Neural progenitor cell (in vitro differentiated cells): ENCODE measurements around the gene GLOD4. TPM values are rescaled to one million over a fixed set of nuclear protein-coding genes. Genes with fewer than 3 reads are reported as not detected.

Experiments
- DNase-seq: peaks from one replicate; pipeline ENCODE4 v3.0.0-alpha.2; 2016; ENCODE audit warnings: low spot score
- H2AFZ ChIP-seq: fragments of 200-600 bp; sonication (generic); replicated peaks from 2 replicates; pipeline ENCODE4 v1.6.1; 2016; ENCODE audit warnings: antibody characterized with exemption
- H3F3A ChIP-seq: fragments of 200-600 bp; sonication (generic); 2 replicates; pipeline ENCODE4 v1.6.1; 2016; ENCODE audit warnings: antibody characterized with exemption, low read depth
- H3K27ac ChIP-seq: fragments of 200-600 bp; sonication (generic); 2 replicates; pipeline ENCODE4 v1.5.1; 2016; ENCODE audit warnings: mild to moderate bottlenecking
- H3K27me3 ChIP-seq: fragments of 200-600 bp; sonication (generic); 2 replicates; pipeline ENCODE4 v1.6.1; 2016; ENCODE audit warnings: mild to moderate bottlenecking, moderate library complexity
- H3K36me3 ChIP-seq: fragments of 200-600 bp; sonication (generic); 2 replicates; pipeline ENCODE4 v1.5.1; 2016
- H3K4me1 ChIP-seq: fragments of 200-600 bp; sonication (generic); 2 replicates; pipeline ENCODE4 v1.6.1; 2016; ENCODE audit warnings: mixed run types
- H3K4me2 ChIP-seq: fragments of 200-600 bp; sonication (generic); 2 replicates; pipeline ENCODE4 v1.6.1; 2016
- H3K4me3 ChIP-seq: fragments of 200-600 bp; sonication (generic); 2 replicates; pipeline ENCODE4 v1.5.1; 2016
- H3K79me2 ChIP-seq: fragments of 200-600 bp; sonication (generic); 2 replicates; pipeline ENCODE4 v1.6.1; 2016; ENCODE audit warnings: low read depth
- H3K9ac ChIP-seq: fragments of 200-600 bp; sonication (generic); 2 replicates; pipeline ENCODE4 v1.6.1; 2016
- H3K9me3 ChIP-seq: fragments of 200-600 bp; sonication (generic); 2 replicates; pipeline ENCODE4 v1.5.1; 2016; ENCODE audit warnings: low read depth
- H4K20me1 ChIP-seq: fragments of 200-600 bp; sonication (generic); 2 replicates; pipeline ENCODE4 v1.6.1; 2016; ENCODE audit warnings: low read depth
- H3K27ac Mint-ChIP-seq: 3 replicates; pipeline ENCODE4 v1.8.0; 2021; ENCODE audit warnings: mixed read lengths
- H3K27me3 Mint-ChIP-seq: 2 replicates; pipeline ENCODE4 v1.8.0; 2022; ENCODE audit warnings: low read depth, mild to moderate bottlenecking, inconsistent platforms, moderate library complexity, mixed read lengths; ENCODE audit not compliant: insufficient read depth
- H3K36me3 Mint-ChIP-seq: 3 replicates; pipeline ENCODE4 v1.8.0; 2021; ENCODE audit warnings: mixed read lengths
- H3K4me1 Mint-ChIP-seq: 3 replicates; pipeline ENCODE4 v1.8.0; 2021; ENCODE audit warnings: mixed read lengths
- H3K4me3 Mint-ChIP-seq: 3 replicates; pipeline ENCODE4 v1.8.0; 2021; ENCODE audit warnings: mild to moderate bottlenecking, moderate library complexity, mixed read lengths
- H3K9me3 Mint-ChIP-seq: 3 replicates; pipeline ENCODE4 v1.8.0; 2020; ENCODE audit warnings: mixed read lengths
- CTCF ChIP-seq: fragments of 200-600 bp; sonication (generic); IDR thresholded peaks from 2 replicates; pipeline ENCODE4 v1.5.1; 2017; ENCODE audit warnings: antibody characterized with exemption, mild to moderate bottlenecking
- EZH2 ChIP-seq: fragments of 200-600 bp; sonication (generic); IDR thresholded peaks from 2 replicates; pipeline ENCODE4 v1.6.1; 2017; ENCODE audit warnings: antibody characterized with exemption, mild to moderate bottlenecking, moderate library complexity
- EZH2phosphoT487 ChIP-seq: fragments of 200-600 bp; sonication (generic); IDR thresholded peaks from 2 replicates; pipeline ENCODE4 v1.6.1; 2017; ENCODE audit warnings: antibody characterized with exemption
- total RNA-seq: library from RNA; depleted of rRNA; stranded (reverse); fragments of >200 nt; gene quantifications from 2 replicates; pipeline ENCODE4 v1.2.3, GENCODE V29; 2015; ENCODE audit warnings: low replicate concordance

The GLOD4 gene
- total RNA-seq, 1 donor from 2014 or later, result 309 TPM

DNA sequence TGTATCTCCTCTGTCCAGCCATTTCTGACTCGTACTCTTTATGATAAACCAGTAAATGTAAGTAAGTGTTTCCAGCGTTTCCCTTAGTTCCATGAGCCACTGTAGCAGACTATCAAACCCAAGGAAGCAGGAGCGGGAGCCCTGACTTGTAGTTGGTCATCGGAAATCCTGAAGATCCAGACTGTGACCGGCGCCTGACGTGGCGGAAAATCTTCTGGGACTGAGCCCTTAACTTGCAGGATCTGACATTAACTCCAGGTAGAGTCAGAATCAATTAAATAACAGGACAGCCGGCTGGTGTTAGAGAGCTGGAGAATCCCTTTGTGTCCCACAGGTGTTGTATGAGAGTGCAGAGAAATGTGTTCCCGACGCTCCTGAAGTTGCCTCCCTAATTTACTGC is 4.0 kb downstream of the GLOD4 start:
- peaks cover 65% of the 10 kb centered on the region for H3K79me2 ChIP-seq
- H3F3A ChIP-seq, result peaks cover 25% of the 10 kb centered on the region
- no peak for TF ChIP-seq EZH2phosphoT487
- TF ChIP-seq CTCF, result no peak
- TF ChIP-seq EZH2, result no peak
- no peak overlapping the region for H3K27ac ChIP-seq
- H4K20me1 ChIP-seq, result peaks cover 9% of the 10 kb centered on the region
- H3K9ac ChIP-seq, result no peak overlapping the region
- Mint-ChIP-seq H3K36me3 (peaks cover 37% of the 10 kb centered on the region), H3K4me3 (no peak overlapping the region), H3K4me1 (peaks cover 27% of the 10 kb centered on the region), H3K9me3 (no peaks in the 10 kb centered on the region), H3K27me3 (peaks cover 3% of the 10 kb centered on the region), H3K27ac (no peak overlapping the region)
- H3K9me3 ChIP-seq, result no peaks in the 10 kb centered on the region
- H3K36me3 ChIP-seq, result peaks cover 3% of the 10 kb centered on the region
- DNase-seq, result no peak
- H3K27me3 ChIP-seq, result no peaks in the 10 kb centered on the region
- no peak overlapping the region for H3K4me3 ChIP-seq
- no peak overlapping the region for H2AFZ ChIP-seq
- no peak overlapping the region for H3K4me2 ChIP-seq
- peaks cover 23% of the 10 kb centered on the region for H3K4me1 ChIP-seq

- Mint-ChIP-seq H3K9me3 (no peaks in the 10 kb centered on the region), H3K4me3 (peak overlapping the region; percentile 39), H3K27ac (peak overlapping the region; percentile 94), H3K4me1 (peaks cover 25% of the 10 kb centered on the region), H3K27me3 (no peaks in the 10 kb centered on the region), H3K36me3 (peaks cover 52% of the 10 kb centered on the region)
- peaks cover 28% of the 10 kb centered on the region for H3K36me3 ChIP-seq
- DNase-seq, result no peak
- no peak overlapping the region for H2AFZ ChIP-seq
- H3K27me3 ChIP-seq, result no peaks in the 10 kb centered on the region
- no peaks in the 10 kb centered on the region for H3K9me3 ChIP-seq
- peaks cover 33% of the 10 kb centered on the region for H3K79me2 ChIP-seq
- H4K20me1 ChIP-seq, result peaks cover 6% of the 10 kb centered on the region
- no peak overlapping the region for H3K9ac ChIP-seq
- H3K27ac ChIP-seq, result peak overlapping the region; percentile 92
- H3F3A ChIP-seq, result peaks cover 35% of the 10 kb centered on the region
- peak overlapping the region; percentile 19 for H3K4me3 ChIP-seq
- H3K4me1 ChIP-seq, result peaks cover 19% of the 10 kb centered on the region
- TF ChIP-seq CTCF (no peak), EZH2 (no peak), EZH2phosphoT487 (no peak)
- peak overlapping the region; percentile 61 for H3K4me2 ChIP-seq
These were observed 7.8 kb downstream of the GLOD4 start for GRCh38 chr17:774313-774584.

- H3F3A ChIP-seq, result peaks cover 35% of the 10 kb centered on the region
- H3K27me3 ChIP-seq, result no peaks in the 10 kb centered on the region
- Mint-ChIP-seq H3K9me3 (no peaks in the 10 kb centered on the region), H3K4me1 (peaks cover 25% of the 10 kb centered on the region), H3K27ac (peak overlapping the region; percentile 94), H3K27me3 (no peaks in the 10 kb centered on the region), H3K4me3 (peak overlapping the region; percentile 39), H3K36me3 (peaks cover 51% of the 10 kb centered on the region)
- peak overlapping the region; percentile 92 for H3K27ac ChIP-seq
- peaks cover 28% of the 10 kb centered on the region for H3K36me3 ChIP-seq
- peak; percentile 76 for DNase-seq
- H4K20me1 ChIP-seq, result peaks cover 6% of the 10 kb centered on the region
- H3K79me2 ChIP-seq, result peaks cover 29% of the 10 kb centered on the region
- H3K4me3 ChIP-seq, result peak overlapping the region; percentile 19
- no peaks in the 10 kb centered on the region for H3K9me3 ChIP-seq
- H3K4me2 ChIP-seq, result peak overlapping the region; percentile 61
- peaks cover 19% of the 10 kb centered on the region for H3K4me1 ChIP-seq
- TF ChIP-seq EZH2phosphoT487 (no peak), CTCF (no peak), EZH2 (no peak)
- no peak overlapping the region for H2AFZ ChIP-seq
- no peak overlapping the region for H3K9ac ChIP-seq
These were observed 8.4 kb downstream of the GLOD4 start for GRCh38 chr17:773467-774312.
